ENCODE data around the gene SLCO2B1.

The SLCO2B1 gene

GRCh38 chr11:75135651-75136050, 15.3 kb upstream of the SLCO2B1 start:
- no peak overlapping the region for H3K4me3 ChIP-seq (replicated peaks; ENCODE audit: low read depth, low read length)
- no peak for DNase-seq (ENCODE audit: extremely low read depth, low read depth)
- TF ChIP-seq CTCF (IDR thresholded peaks at IDR 0.05; ENCODE audit: low read depth, low read length, missing control alignments): no peak

GRCh38 chr11:75140269-75141138, 10.4 kb upstream of the SLCO2B1 start:
- DNase-seq (ENCODE audit: extremely low read depth, low read depth): no peak
- TF ChIP-seq CTCF (IDR thresholded peaks at IDR 0.05; ENCODE audit: low read depth, low read length, missing control alignments): peak; percentile 98
- H3K4me3 ChIP-seq (replicated peaks; ENCODE audit: low read depth, low read length): no peak overlapping the region

DNA sequence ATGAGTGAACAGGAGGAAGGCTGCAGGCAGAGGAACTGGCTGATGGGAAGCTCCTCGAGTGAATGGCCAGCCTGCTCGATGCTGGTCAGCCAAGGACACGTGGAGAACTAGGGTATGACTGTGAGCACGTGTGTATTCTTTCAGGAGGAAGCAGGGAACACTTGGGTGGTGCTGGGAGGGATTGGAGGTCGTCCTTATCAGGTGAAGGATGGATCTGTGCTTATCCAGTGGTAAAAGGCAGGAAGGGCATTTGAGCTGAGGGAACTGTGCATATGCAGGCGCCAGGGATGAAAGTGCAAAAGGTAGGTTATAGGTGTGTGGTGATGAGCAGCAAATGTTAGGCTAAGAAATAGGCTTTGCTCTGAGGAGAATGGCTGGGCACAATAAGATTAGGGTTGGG, 9.7 kb upstream of the SLCO2B1 start:
- no peak for DNase-seq (ENCODE audit: extremely low read depth, low read depth)
- TF ChIP-seq CTCF (IDR thresholded peaks at IDR 0.05; ENCODE audit: low read depth, low read length, missing control alignments): no peak
- no peak overlapping the region for H3K4me3 ChIP-seq (replicated peaks; ENCODE audit: low read depth, low read length)

- H3K4me3 ChIP-seq (replicated peaks; ENCODE audit: low read depth, low read length): no peak overlapping the region
- peak; percentile 95 for DNase-seq (ENCODE audit: extremely low read depth, low read depth)
- no peak for TF ChIP-seq CTCF (IDR thresholded peaks at IDR 0.05; ENCODE audit: low read depth, low read length, missing control alignments)
Observed at GRCh38 chr11:75142714-75143419, 8.0 kb upstream of the SLCO2B1 start.

DNA sequence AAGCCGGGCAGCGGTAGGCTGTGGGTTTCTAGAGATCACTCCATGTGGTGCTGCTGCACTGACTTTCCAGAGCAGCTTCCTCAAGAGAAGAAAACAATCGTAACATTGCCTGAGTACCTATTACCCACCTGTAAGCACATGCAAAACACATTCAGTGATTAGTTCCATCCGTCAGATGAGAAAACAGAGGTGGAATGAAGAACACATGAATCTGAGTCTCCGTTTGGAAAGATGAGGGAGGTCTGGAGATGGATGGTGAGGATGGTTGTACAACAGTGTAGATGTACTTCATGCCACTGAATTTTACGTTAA, 7.5 kb upstream of the SLCO2B1 start:
- TF ChIP-seq CTCF (IDR thresholded peaks at IDR 0.05; ENCODE audit: low read depth, low read length, missing control alignments): no peak
- no peak for DNase-seq (ENCODE audit: extremely low read depth, low read depth)
- no peak overlapping the region for H3K4me3 ChIP-seq (replicated peaks; ENCODE audit: low read depth, low read length)

DNA sequence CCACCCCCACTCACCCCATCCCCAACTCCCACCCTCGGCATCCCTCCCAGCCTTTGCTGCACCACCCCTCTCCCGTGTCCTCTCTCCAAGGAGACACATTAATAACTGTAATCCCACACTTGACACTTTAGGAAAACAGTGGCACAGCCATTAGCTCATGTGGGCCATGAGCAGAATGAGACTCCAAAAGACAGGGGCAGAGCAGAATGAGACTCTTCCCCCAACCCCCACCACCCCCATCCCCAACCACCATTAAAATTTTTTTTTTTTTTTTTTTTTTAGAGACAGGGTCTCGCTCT, 6.2 kb upstream of the SLCO2B1 start:
- TF ChIP-seq CTCF (IDR thresholded peaks at IDR 0.05; ENCODE audit: low read depth, low read length, missing control alignments): no peak
- no peak for DNase-seq (ENCODE audit: extremely low read depth, low read depth)
- H3K4me3 ChIP-seq (replicated peaks; ENCODE audit: low read depth, low read length): no peak overlapping the region
